SK-N-SH (cell line): ENCODE results near the gene NR6A1.

Source experiments
- CHD2 ChIP-seq: fragments of 150-350 bp; IDR thresholded peaks from 2 replicates; pipeline ENCODE4 v1.6.1; 2018; ENCODE audit warnings: low read length; ENCODE audit not compliant: partially characterized antibody
- EP300 ChIP-seq, 2 experiments: IDR thresholded peaks; 2 replicates each; pipeline versions ENCODE4 v1.4.0 to v1.6.1; 2012; ENCODE audit warnings: borderline replicate concordance in 1 of 2, low read depth in 1 of 2, low read length in 1 of 2
- FOXM1 ChIP-seq: IDR thresholded peaks from 2 replicates; pipeline ENCODE4 v1.4.0; 2012; ENCODE audit warnings: low read depth, mild to moderate bottlenecking
- GABPA ChIP-seq: IDR thresholded peaks from 2 replicates; pipeline ENCODE4 v1.4.0; 2012; ENCODE audit warnings: low read depth, mild to moderate bottlenecking
- MEF2A ChIP-seq: IDR thresholded peaks from 2 replicates; pipeline ENCODE4 v1.4.0; 2012; ENCODE audit warnings: low read depth, borderline replicate concordance
- RAD21 ChIP-seq: IDR thresholded peaks from 2 replicates; pipeline ENCODE4 v1.6.1; 2012; ENCODE audit warnings: mild to moderate bottlenecking, low read length
- TAF1 ChIP-seq: IDR thresholded peaks from 2 replicates; pipeline ENCODE4 v1.6.1; 2012; ENCODE audit warnings: low read depth, mild to moderate bottlenecking, low read length, moderate library complexity, borderline replicate concordance
- TEAD4 ChIP-seq: IDR thresholded peaks from 2 replicates; pipeline ENCODE4 v1.4.0; 2012; ENCODE audit warnings: mild to moderate bottlenecking, borderline replicate concordance; ENCODE audit not compliant: insufficient read depth
- TF ChIP-seq, protein P1 (sequence below): fragments of 200-600 bp; sonication (generic); IDR thresholded peaks from 2 replicates; pipeline ENCODE4 v1.6.1; 2017; ENCODE audit warnings: antibody characterized with exemption, mild to moderate bottlenecking, moderate library complexity
- TF ChIP-seq, protein P2 (sequence below): fragments of 150-350 bp; IDR thresholded peaks from 2 replicates; pipeline ENCODE4 v1.6.1; 2017; ENCODE audit warnings: antibody characterized with exemption, low read length, low read depth, borderline replicate concordance

DNA sequence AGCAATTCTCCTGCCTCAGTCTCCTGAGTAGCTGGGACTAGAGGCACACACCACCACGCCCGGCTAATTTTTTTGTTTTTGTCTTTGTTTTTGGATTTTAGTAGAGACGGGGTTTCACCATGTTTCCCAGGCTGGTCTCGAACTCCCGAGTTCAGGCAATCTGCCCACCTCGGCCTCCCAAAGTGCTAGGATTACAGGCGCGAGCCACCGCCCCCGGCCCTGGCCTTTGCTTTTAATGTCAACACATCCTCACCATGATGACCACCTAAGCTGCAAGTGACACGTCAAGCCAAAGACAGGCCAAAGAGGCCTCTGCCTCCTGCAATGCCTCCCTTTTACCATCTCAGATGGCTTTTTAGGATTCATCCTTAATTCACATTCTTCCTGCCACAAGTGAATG is 142.4 kb downstream of the NR6A1 start:
- TF ChIP-seq, protein P1, sequence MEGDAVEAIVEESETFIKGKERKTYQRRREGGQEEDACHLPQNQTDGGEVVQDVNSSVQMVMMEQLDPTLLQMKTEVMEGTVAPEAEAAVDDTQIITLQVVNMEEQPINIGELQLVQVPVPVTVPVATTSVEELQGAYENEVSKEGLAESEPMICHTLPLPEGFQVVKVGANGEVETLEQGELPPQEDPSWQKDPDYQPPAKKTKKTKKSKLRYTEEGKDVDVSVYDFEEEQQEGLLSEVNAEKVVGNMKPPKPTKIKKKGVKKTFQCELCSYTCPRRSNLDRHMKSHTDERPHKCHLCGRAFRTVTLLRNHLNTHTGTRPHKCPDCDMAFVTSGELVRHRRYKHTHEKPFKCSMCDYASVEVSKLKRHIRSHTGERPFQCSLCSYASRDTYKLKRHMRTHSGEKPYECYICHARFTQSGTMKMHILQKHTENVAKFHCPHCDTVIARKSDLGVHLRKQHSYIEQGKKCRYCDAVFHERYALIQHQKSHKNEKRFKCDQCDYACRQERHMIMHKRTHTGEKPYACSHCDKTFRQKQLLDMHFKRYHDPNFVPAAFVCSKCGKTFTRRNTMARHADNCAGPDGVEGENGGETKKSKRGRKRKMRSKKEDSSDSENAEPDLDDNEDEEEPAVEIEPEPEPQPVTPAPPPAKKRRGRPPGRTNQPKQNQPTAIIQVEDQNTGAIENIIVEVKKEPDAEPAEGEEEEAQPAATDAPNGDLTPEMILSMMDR, result no peak
- TF ChIP-seq EP300 (IDR thresholded peaks at IDR 0.05; ENCODE audit: borderline replicate concordance in 1 of 2, low read depth in 1 of 2, low read length in 1 of 2), result no peak
- no peak for TF ChIP-seq TEAD4
- no peak for TF ChIP-seq MEF2A
- TF ChIP-seq GABPA, result no peak
- TF ChIP-seq FOXM1, result no peak
- no peak for TF ChIP-seq TAF1
- no peak for TF ChIP-seq CHD2
- TF ChIP-seq, protein P2, sequence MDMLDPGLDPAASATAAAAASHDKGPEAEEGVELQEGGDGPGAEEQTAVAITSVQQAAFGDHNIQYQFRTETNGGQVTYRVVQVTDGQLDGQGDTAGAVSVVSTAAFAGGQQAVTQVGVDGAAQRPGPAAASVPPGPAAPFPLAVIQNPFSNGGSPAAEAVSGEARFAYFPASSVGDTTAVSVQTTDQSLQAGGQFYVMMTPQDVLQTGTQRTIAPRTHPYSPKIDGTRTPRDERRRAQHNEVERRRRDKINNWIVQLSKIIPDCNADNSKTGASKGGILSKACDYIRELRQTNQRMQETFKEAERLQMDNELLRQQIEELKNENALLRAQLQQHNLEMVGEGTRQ, result no peak
- no peak for TF ChIP-seq RAD21
